Gastroesophageal sphincter (tissue), 3 donors: ENCODE measurements around the gene SLC6A13.

Experiments used
- CTCF ChIP-seq, 4 experiments: fragments of 200-600 bp in 2 of 4; fragments of 450-650 bp in 2 of 4; sonication (generic) in 1 of 4; IDR thresholded peaks; one replicate each; pipeline ENCODE4 v1.5.1; 2017 to 2019; ENCODE audit warnings: antibody characterized with exemption in 4 of 4, mild to moderate bottlenecking in 2 of 4, moderate library complexity in 2 of 4
- EP300 ChIP-seq: sonication (generic); formaldehyde crosslinking; IDR thresholded peaks from one replicate; pipeline ENCODE4 v1.6.1; 2017; ENCODE audit warnings: antibody characterized with exemption, mild to moderate bottlenecking
- POLR2A ChIP-seq, 2 donors: fragments of 450-650 bp; IDR thresholded peaks; one replicate each; pipeline ENCODE4 v1.6.1; 2017; ENCODE audit warnings: antibody characterized with exemption in 2 of 2, mild to moderate bottlenecking in 2 of 2, moderate library complexity in 1 of 2

GRCh38 chr12:238116-238515, 24.5 kb downstream of the SLC6A13 start:
- TF ChIP-seq CTCF (IDR thresholded peaks at IDR 0.05): no peak
- no peak for TF ChIP-seq POLR2A (IDR thresholded peaks at IDR 0.05)
- no peak for TF ChIP-seq EP300
